ENCODE data around the gene MYMX. TPM values are rescaled to one million over a fixed set of nuclear protein-coding genes. Genes with fewer than 3 reads are reported as not detected.

The MYMX gene
- total and polyA plus RNA-seq, 4 donors: 0.21 TPM; not detected in 3

DNA sequence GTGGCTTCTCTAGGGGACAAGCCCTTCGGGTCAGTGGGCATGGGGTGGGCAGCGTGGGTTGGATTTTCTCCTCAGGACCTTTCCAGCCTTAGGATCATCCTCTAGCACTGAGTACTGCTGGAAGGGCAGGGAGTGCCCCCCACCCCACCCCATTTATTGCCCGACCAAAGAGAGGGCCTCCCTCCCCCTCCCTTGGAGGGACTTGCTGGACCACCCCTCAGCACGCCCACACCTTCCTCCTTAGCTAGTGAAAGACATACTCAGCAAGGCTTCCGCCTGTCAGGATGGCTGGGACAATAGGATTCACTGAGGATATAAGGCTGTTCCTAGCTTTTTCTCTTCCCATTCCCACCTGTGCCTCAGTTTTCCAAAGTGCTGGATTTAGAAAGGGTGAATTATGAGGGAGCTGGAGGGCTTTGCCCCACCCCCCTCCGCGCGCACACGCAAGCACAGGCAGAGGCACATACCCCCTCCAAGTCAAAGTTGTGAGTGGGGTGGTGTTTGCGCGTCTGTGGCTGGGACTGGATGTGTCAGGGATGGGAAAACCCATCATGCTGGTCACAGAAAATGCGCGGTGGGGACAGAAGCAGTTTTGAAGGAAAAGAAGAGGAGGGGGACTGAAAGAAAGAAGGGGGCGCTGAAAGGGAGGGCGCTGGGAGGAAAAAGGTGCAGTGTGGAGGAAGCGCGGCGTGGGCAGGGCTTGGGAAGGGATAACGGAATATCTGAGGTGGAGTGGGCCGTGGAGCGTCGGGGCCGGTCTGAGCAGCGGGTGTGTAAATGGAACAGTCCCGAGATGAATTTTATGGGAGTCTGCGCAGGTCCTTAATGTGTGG, 6.0 kb downstream of the MYMX start:
- Histone ChIP-seq H3K36me3 (ENCODE audit: control insufficient read depth in 4 of 4, insufficient read depth in 4 of 4, low read length in 4 of 4) (no peaks in the 10 kb centered on the region), H3K27me3 (ENCODE audit: control insufficient read depth in 3 of 3, insufficient read depth in 3 of 3, low read length in 2 of 3) (no peaks in the 10 kb centered on the region), H3K27ac (ENCODE audit: low read depth in 1 of 2, low read length in 1 of 2) (peak overlapping the region; percentile 27 to 92), H3K9me3 (ENCODE audit: control insufficient read depth in 4 of 4, insufficient read depth in 3 of 4, low read length in 3 of 4) (no peaks in the 10 kb centered on the region), H3K4me3 (no peak overlapping the region), H3K9ac (ENCODE audit: insufficient read depth in 1 of 2, low read length in 2 of 2) (no peak overlapping the region), H3K4me1 (ENCODE audit: control insufficient read depth in 5 of 5, insufficient read depth in 5 of 5, low read length in 5 of 5) (peaks cover 18 to 56% (median 26%) of the 10 kb centered on the region in 5 donors)
- no peak for TF ChIP-seq CTCF (IDR thresholded peaks at IDR 0.05; ENCODE audit: control extremely low read depth, extremely low read depth)
- DNase-seq (no peak), ATAC-seq (ENCODE audit: insufficient read depth, low FRiP score) (no peak)
- WGBS, 2 donors: 23 to 36% methylated on average over 26 of the region's 26 CpGs

DNA sequence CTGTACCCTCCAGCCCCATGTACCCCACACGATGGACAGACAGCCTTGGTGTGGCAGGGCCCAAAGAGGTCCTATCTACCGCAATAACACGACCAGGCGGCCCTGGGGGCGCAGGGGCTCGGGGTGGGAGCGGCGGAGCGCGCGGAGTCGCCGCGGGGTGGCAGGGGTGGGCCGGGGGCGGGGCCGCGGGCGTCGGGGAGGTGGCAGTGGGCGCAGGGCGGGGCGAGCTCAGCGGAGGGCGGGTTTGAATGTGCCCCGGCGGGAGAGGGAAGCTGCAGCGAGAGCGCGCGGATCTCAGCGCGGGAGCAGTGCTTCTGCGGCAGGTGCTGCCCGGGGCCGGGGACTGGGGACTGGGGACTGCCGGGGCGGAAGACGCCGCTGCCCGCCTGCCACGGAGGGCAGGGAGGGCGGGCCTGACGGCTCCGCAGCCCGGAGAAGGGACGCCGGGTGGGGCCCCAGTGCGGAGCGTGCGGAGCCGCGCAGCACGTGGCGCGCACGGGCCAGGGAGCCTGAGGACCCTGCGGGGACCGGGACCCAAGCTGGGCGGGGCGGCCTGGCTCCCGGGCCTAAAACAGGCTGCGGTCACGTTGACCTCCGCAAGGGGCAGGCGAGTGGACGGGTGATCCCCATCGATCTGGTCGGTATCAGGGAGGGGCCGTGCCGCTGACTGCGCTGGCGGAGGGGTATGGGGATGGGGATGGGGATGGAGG, 6.7 kb downstream of the MYMX start, which contains the start of gene SLC29A1:
Gene SLC29A1, plus strand, starts transcription at position 277 of the 710 bp plus-strand sequence. CDS start 3,719 bp downstream, outside the sequence.
- ATAC-seq (ENCODE audit: insufficient read depth, low FRiP score) (peak; percentile 38), DNase-seq (peak; percentile 65 to 83 (median 82))
- TF ChIP-seq CTCF (IDR thresholded peaks at IDR 0.05; ENCODE audit: control extremely low read depth, extremely low read depth): no peak
- peaks cover 12 to 49% (median 20%) of the 10 kb centered on the region in 5 donors for H3K4me1 ChIP-seq (ENCODE audit: control insufficient read depth in 5 of 5, insufficient read depth in 5 of 5, low read length in 5 of 5)
- H3K4me3 ChIP-seq: peak within 1 kb of the TSS; percentile 51
- no peak within 1 kb of the TSS for H3K9ac ChIP-seq (ENCODE audit: insufficient read depth in 1 of 2, low read length in 2 of 2)
- H3K9me3 ChIP-seq (ENCODE audit: control insufficient read depth in 4 of 4, insufficient read depth in 3 of 4, low read length in 3 of 4): no peaks in the 10 kb centered on the region
- WGBS, 2 donors: 0 to 1% methylated on average over 29 to 73 of the region's 73 CpGs
- H3K36me3 ChIP-seq (ENCODE audit: control insufficient read depth in 4 of 4, insufficient read depth in 4 of 4, low read length in 4 of 4): no peaks in the 10 kb centered on the region
- no peaks in the 10 kb centered on the region for H3K27me3 ChIP-seq (ENCODE audit: control insufficient read depth in 3 of 3, insufficient read depth in 3 of 3, low read length in 2 of 3)
- H3K27ac ChIP-seq (ENCODE audit: low read depth in 1 of 2, low read length in 1 of 2): peak within 1 kb of the TSS; percentile 27 to 92

GRCh38 chr6:44224029-44224964, 7.6 kb downstream of the MYMX start:
- ATAC-seq (ENCODE audit: insufficient read depth, low FRiP score) (no peak), DNase-seq (peak in 2 of 3 donors; percentile 22 to 49)
- H3K4me1 ChIP-seq (ENCODE audit: control insufficient read depth in 5 of 5, insufficient read depth in 5 of 5, low read length in 5 of 5): peaks cover 12 to 42% (median 17%) of the 10 kb centered on the region in 5 donors
- H3K9ac ChIP-seq (ENCODE audit: insufficient read depth in 1 of 2, low read length in 2 of 2): no peak overlapping the region
- no peak overlapping the region for H3K4me3 ChIP-seq
- no peaks in the 10 kb centered on the region for H3K27me3 ChIP-seq (ENCODE audit: control insufficient read depth in 3 of 3, insufficient read depth in 3 of 3, low read length in 2 of 3)
- no peaks in the 10 kb centered on the region for H3K36me3 ChIP-seq (ENCODE audit: control insufficient read depth in 4 of 4, insufficient read depth in 4 of 4, low read length in 4 of 4)
- 12 to 14% methylated on average over 18 of the region's 18 CpGs for WGBS, 2 donors
- H3K9me3 ChIP-seq (ENCODE audit: control insufficient read depth in 4 of 4, insufficient read depth in 3 of 4, low read length in 3 of 4): no peaks in the 10 kb centered on the region
- peak overlapping the region in 1 of 2 donors; percentile 78 for H3K27ac ChIP-seq (ENCODE audit: low read depth in 1 of 2, low read length in 1 of 2)
- TF ChIP-seq CTCF (IDR thresholded peaks at IDR 0.05; ENCODE audit: control extremely low read depth, extremely low read depth): no peak
